ENCODE measurements around the gene PROCA1. TPM values are rescaled to one million over a fixed set of nuclear protein-coding genes. Genes with fewer than 3 reads are reported as not detected.

PROCA1 gene
- total RNA-seq, 1 donor from 2014 or later, result 0.20 TPM

GRCh38 chr17:28710861-28711722 lies 596 bp downstream of the PROCA1 start:
- DNase-seq (ENCODE audit: low read depth in 2 of 2), result peak; percentile 83 to 87

- DNase-seq (ENCODE audit: low read depth in 2 of 2), result no peak
Observed at GRCh38 chr17:28707339-28707720, 4.4 kb downstream of the PROCA1 start.

- no peak for DNase-seq (ENCODE audit: low read depth in 2 of 2)
Observed at GRCh38 chr17:28706471-28707338, 5.0 kb downstream of the PROCA1 start.

GRCh38 chr17:28705728-28706334 lies 5.9 kb downstream of the PROCA1 start:
- no peak for DNase-seq (ENCODE audit: low read depth in 2 of 2)

- DNase-seq (ENCODE audit: low read depth in 2 of 2), result no peak
Observed at GRCh38 chr17:28705074-28705659, 6.5 kb downstream of the PROCA1 start.

- no peak for DNase-seq (ENCODE audit: low read depth in 2 of 2)
Observed at GRCh38 chr17:28704219-28704858, 7.3 kb downstream of the PROCA1 start.

GRCh38 chr17:28703552-28704218 lies 8.0 kb downstream of the PROCA1 start:
- no peak for DNase-seq (ENCODE audit: low read depth in 2 of 2)

- no peak for DNase-seq (ENCODE audit: low read depth in 2 of 2)
Observed at GRCh38 chr17:28702752-28703150, 8.9 kb downstream of the PROCA1 start.

- DNase-seq (ENCODE audit: low read depth in 2 of 2), result peak in 1 of 2 donors; percentile 61
Observed at GRCh38 chr17:28702026-28702751, 9.5 kb downstream of the PROCA1 start.

- no peak for DNase-seq (ENCODE audit: low read depth in 2 of 2)
Observed at GRCh38 chr17:28700830-28701492, 10.7 kb downstream of the PROCA1 start.

GRCh38 chr17:28700278-28700677 lies 11.4 kb downstream of the PROCA1 start:
- no peak for DNase-seq (ENCODE audit: low read depth in 2 of 2)

GRCh38 chr17:28698253-28698941 lies 13.3 kb downstream of the PROCA1 start:
- no peak for DNase-seq (ENCODE audit: low read depth in 2 of 2)

GRCh38 chr17:28693869-28694268 lies 17.8 kb downstream of the PROCA1 start:
- DNase-seq (ENCODE audit: low read depth in 2 of 2), result no peak

- DNase-seq (ENCODE audit: low read depth in 2 of 2), result no peak
Observed at GRCh38 chr17:28689011-28689410, 22.7 kb downstream of the PROCA1 start.

- DNase-seq (ENCODE audit: low read depth in 2 of 2), result no peak
Observed at GRCh38 chr17:28688481-28688880, 23.2 kb downstream of the PROCA1 start.

GRCh38 chr17:28686296-28686695 lies 25.4 kb downstream of the PROCA1 start:
- DNase-seq (ENCODE audit: low read depth in 2 of 2), result no peak

GRCh38 chr17:28685366-28685765 lies 26.3 kb downstream of the PROCA1 start:
- DNase-seq (ENCODE audit: low read depth in 2 of 2), result no peak

GRCh38 chr17:28684963-28685362 lies 26.7 kb downstream of the PROCA1 start:
- peak; percentile 9 to 13 for DNase-seq (ENCODE audit: low read depth in 2 of 2)

GRCh38 chr17:28682655-28683054 lies 29.0 kb downstream of the PROCA1 start:
- DNase-seq (ENCODE audit: low read depth in 2 of 2), result no peak
